GM21367 (cell line): ENCODE results near the gene MEIS1.

ENCODE experiments used
- ATAC-seq: cut with Tn5 transposase; IDR thresholded peaks from one replicate; pipeline ENCODE4 v1.9.1; 2021; ENCODE audit not compliant: unreplicated experiment

The MEIS1 gene

DNA sequence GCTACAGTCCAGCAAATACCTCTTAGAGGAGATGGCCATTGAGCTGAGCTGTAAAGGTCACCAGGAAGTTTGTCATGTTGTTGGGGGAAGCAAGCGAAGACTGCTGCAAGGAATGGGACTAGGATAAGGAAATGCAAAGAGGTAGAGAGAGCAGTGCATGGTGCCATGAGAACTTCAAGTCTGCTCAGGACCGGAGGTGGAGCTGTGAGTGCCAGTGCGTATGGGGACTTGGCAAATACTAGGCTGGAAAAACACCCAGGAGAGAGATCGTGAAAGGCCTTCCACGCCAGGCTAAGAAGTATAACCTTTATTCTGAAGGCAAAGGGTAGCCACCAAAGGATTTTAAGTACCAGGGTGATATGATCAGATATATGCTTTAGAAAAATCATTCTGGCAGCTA lies 71.3 kb downstream of the MEIS1 start:
- ATAC-seq = no peak

DNA sequence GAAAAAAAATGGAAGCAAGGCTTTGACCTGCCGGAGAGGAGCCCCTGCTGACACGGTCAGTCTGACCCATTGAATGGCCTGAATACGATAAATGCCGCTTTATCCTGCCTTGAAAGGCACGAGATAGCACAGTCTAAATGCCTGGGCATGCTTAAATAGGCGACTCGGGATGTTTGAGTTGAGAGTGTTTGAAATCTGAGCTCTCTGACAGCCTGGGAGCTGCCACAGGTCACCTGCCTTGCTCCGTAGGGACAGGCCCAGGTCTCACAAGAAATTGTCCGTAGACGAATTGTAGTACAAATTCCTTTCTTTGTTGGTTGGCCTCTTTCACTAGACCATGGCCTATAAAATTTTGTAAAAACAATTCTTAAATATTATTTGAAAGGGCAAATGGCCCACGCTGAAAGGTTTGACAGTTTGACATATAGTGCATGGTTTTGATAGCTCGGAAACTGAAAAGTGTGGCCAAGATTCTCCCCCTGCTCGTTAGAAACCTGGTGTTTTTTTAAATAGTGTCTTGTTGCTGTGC lies 72.8 kb downstream of the MEIS1 start:
- no peak for ATAC-seq

DNA sequence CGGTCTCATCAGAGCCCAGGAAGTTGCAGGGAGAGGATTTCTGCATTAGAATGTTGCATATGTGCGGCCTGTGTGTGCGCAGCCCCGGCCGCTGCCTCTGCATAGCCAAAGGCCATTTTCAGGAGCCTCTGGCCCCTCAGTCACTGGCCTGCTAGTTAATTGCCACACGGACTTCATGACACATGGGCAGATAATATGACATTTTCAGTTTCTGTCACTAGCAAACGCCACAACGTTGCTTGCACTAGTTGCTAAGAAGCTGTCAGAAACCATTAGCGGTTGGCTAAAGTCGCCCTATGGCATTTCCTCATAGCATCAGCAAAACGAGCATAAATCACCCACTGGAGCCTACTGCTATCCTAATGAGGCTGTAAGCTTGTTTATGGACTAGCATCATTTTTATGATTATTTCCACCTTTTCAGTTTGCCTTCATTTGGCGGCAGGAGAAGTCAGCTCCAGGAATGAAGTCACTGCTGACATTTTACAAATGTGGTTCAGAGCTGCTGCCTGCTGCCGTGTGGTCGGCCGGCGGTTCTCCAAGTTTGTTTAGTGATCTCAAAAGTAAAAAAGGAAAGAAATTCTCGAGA lies 73.7 kb downstream of the MEIS1 start:
- ATAC-seq = no peak

DNA sequence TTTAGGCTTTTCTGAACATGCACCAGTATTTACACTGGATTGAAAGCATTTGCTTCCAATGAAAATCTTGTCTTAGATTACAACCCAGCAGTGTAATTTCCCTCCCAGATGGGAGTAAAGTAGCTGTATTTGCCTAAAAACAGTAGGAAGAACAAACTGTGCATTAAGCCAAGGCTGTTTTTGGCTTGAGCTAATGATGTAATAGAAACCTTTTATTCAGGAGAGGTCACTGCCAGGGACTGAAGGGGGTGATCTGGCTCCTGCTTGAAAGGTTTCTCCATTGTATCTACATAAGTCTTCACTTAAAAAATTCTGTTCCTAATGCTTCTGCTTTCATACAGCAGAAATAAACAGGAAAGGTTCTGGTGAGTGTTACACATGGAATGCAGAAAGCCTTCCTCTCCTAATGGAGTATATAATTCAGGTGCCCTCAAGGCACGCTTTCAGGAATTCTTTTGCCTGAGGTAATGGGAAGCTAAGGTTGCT lies 74.4 kb downstream of the MEIS1 start:
- no peak for ATAC-seq

DNA sequence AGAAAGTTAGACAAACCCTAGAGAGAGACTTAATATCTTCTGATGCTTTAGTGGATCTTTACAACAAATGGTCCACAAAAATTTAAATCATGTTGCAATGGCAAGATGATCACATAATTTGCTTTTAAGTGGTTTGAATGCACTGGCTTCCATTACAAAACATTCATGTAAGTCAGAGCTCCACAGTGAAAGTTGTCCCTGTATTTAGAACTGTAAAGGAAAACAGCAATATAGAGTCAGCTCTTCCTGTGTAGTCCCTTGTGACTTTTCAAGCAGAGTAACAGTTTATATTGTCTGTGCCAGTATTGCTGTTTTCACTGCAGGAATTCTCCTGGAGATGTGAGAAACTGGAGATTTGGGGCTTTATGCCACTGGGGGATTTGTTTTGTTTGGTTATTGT lies 77.7 kb downstream of the MEIS1 start:
- no peak for ATAC-seq

DNA sequence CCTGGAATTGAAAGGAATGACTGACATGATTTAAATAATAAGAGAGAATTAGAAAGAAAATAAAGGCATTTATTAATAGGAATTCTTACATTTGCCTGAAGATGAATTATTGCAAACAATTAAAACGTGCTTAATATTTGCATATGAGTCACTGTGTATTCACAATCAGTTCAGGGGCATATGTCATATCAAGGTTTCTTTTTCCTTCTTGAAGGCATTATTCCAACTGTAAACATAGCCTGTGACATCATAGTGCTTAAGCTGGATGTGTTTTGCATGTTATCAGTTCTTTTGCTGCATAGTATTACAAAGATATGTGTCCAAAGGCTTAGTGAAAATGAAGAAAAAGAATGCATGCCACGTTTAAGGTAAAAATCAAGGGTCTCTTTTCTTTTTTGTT lies 80.8 kb downstream of the MEIS1 start:
- no peak for ATAC-seq

DNA sequence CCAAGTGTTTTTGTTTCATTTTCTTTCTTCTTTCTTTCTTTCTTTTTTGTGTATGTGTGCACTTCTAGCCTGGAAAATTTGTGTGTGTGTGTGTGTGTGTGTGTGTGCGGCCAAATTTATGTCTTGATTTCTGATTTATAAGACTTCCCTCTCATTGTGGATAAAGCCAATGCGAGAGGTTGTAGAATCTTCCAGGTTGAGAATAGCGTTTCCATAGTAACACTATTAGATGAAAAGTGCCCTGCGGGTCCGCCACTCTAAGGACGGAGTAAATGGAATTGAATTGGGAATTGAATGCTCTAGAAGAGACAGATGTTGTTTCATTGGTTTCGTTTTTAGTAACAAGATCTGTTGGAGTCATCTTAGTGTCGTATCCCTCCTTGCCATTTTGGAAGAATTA lies 81.6 kb downstream of the MEIS1 start:
- ATAC-seq = no peak

DNA sequence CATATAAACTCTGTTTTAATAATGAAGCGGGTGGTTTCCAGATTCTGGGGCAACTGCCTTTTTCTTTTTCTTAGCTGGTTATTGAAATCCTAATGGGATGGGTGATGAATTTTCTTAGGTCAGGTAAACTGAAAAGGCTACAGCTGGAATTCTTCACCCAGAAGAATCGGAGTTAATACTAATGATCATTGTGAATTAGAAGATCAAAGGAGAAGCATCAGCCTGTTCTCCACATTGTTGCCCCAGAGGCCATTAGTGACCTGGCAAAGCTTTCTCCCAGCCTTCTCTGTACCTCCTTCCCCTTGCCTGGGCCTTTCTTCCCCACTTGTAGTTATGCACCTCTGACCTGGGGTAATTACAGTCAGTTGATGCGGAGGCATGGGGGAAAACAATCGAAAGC lies 82.8 kb downstream of the MEIS1 start:
- ATAC-seq = no peak

DNA sequence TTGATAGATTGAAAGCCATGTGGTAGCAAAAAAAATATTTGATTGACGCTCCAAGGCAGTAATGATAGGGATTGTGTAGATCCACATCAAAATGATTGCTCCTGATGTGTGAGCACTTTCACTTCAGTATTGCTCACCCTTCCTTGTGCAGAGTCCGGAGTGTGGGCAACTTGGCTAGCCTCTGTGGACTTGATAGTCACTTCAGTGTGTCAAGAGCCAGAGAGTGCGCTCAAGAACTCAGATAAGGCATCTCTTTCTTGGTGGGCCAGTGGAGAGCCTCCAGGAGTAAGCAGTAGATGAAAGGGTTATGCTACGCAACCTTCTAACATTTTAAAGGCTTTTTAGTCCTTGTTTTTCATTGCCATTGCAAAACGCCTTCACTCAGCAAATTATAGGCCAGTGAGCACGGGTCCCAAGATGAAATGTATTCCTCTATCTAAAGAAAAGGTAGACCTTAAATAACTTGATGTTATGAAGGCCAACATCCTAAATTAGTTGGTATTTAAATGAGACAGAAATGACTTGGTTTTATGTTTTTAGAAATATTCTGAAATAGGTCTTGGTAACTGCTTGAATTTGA lies 84.4 kb downstream of the MEIS1 start:
- no peak for ATAC-seq

DNA sequence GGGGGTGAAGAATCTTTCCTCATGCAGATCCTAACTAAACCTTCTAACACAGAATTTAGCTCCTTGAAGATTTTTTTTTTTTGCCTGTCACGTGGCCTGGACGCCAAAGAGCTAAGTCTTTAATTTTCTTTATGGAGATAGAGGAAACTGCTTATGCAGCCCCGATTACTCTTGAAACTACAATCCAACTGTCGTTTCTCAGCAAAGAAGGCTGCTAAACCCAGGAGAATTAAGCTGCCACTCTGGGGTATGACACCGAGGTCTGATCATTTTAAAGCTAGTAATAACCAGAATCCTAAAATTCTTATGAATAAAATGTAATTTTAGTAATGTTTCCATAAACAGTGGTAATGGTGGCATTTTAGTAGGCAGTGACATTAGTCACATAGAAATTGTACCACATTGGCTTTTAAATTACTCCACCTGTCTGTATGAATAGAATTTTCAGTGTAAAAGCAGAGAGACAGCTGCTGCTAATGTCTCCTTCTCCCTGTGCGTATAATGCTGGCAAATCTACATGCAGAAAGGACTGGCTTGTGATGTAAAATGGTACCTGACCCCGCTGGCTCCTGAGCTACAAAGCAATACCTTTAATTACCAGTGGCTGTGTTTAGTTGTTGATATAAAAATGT lies 86.5 kb downstream of the MEIS1 start:
- no peak for ATAC-seq

DNA sequence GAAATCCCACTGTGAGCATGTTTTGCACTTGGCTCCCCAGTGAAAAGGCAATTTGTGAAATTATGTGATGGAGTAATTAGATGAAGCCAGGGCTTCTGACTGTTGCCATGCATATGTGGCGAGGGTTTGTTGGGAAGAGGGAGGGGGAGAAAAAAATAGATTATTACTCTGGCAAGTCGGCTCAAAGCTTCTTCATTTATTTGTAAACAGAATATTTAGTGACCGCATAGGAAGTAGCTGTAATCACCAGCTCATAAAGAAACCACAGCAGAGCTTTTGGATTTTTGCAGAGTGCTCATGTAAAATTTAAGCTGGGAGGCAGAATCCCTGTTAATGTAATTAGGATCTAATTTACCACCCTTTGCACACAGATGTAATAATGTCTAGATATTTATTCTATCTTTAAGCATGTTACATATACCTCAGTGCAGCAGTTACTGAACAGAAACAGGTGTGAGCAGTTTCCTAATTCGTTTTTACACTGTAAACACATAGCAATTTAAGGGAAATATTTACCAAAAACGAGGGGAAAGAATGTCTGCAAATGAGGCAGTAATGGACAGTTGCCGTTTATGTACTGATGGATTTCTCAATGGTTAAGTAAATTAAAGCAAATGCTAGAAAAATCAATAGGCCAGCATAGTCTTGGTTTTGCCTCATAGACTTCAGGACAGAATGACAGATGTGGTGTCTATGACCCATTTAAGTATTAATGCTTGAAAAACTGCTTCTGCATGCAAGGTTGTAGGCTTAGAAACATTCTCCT lies 87.9 kb downstream of the MEIS1 start:
- ATAC-seq = no peak

DNA sequence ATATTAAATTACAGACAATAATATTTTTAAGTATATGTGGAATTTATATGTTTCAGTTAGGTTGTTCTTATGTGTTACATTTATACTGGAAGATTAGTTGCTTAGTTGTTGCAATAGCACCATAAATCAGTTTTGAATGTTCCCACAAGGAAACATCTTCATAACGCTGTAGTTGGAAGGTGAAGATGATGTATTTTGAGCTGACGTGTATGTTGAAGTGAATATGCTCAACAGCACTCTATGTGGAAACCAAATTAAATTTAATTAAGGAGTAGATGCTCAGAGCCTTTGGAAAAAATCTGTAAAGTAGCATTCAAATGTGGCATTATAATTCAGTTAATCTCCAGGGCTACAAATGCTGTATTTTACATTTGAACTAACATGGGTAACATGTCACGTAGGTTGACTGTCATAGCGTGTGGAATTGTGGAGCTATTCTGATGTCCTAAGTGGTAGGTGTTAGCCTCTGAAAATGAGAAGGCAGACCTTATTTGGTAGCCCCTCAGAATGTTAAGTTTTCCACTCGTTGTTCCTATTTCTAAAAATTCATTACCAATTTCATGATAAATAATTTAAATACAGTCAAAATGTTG lies 88.5 kb downstream of the MEIS1 start:
- no peak for ATAC-seq

DNA sequence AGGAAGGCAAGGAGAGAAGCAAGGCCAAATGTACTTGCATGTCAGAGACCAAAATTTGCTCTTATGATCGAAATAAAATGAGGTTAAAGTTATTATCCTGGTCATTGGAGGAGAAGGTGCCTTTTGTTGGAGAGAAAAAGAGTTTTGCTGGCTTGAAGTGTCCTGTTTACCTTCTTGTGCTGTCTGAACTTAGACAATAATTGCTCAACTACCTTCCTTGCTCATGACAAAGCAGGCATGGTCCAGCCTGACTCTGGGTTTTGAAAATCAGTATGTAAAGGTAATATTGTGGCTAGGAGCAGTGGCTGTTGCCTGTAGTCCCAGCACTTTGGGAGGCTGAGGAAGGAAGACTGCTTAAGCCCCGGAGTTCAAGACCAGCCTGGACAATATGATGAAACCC lies 89.1 kb downstream of the MEIS1 start:
- ATAC-seq = no peak

DNA sequence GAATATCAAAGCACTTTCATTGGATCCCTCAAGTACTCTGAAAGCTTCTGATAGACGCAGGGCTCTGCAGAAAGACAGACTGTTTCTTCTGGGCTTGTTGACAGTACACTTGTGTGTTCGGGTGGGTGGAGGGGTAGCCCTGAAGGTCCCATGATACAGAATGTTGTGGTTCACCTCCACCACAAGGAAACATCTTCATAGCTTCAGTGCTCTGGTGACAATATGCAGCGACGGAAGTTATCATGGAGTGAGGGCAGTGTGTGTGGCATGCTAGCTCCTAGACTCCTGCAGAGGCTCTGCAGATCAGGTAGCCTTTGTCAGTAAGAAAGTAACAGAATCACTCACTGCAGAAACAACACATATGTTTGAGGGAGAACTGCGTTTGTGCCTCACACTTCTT lies 90.7 kb downstream of the MEIS1 start:
- no peak for ATAC-seq

DNA sequence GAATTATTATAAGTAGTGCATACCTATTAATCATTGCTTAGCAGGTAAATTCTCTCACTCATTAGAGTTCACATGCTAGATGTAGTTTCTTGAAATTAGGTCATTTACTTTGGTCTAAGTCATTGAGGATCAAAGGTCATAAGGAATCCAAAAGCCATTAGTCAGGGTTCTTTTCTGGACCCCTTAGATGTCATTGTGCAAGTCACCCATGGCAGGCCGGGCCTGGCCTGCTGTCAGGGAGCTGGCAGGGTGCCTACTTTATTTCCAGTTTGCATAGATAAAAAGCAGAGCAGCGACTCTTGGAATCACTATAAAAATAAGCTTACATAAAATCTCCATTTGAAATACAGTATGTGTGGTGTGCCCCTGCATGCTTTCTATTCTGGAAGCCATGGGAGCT lies 91.3 kb downstream of the MEIS1 start:
- ATAC-seq = no peak

DNA sequence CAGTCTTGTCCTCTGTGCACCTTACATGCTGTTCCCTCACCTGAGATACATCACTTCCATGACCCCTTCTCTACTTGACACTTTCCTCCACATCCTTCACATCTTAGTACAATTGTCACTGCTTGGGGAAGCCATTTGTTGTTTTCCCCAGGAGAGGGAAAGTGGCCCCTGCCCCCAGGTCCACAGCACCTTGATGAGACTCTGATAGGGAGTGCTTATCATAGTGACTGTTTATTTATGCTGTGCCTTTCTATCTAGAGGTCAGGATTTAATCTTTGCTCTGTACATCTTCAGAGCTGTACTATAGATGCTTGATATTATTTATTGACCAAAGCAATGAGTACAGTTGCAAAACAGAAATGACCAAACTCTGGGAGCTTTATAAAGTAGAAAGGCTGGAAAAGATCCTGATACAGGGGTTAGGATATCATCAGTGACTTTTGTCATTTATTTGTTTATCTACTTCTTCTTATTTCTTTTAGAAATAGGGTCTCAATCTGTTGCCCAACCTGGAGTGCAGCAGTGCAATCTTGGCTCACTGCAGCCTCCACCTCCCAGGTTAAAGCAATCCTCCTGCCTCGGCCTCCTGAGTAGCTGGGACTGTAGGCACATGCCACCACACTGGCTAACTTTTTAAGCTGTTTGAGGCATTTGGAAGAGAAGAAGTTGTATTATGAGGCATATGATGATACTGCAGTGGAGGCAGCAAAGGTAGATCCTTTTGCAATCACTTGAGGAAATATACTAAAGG lies 94.2 kb downstream of the MEIS1 start:
- ATAC-seq = no peak

DNA sequence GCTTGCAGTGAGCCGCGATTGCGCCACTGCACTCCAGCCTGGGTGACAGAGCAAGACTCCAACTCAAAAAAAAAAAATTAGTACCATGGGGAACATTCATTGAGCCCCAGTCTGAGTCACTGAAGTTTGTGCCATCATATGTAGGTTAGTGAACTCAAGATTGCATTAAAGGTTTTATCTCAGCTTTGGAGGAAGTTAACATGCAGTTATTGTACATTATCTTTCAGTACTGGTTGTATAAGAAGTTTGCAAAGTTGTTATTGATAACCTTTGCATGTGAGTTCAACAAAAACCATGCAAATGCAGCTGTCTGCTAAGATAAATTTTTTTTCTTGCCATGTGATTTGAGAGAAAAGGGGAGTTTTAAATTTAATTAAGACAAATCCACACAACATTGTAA lies 95.7 kb downstream of the MEIS1 start:
- ATAC-seq = no peak

DNA sequence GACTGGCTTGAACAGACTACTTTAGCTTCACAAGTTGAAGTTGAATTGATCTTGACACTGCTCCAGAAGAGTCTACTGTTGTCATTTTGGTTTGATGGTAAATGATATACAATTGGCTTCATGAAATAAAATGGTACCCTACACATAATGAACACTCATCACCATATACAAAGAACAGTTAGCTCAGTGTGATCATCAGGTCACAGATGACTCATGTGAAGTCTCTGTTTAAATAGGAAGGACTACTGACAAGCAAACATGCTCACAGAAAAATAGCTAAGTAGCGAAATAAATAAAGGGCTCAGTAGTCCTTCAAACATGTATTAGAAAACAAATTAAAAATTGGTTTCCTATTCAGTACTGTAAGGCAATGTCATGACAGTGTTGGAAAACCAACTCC lies 96.2 kb downstream of the MEIS1 start:
- ATAC-seq = no peak

DNA sequence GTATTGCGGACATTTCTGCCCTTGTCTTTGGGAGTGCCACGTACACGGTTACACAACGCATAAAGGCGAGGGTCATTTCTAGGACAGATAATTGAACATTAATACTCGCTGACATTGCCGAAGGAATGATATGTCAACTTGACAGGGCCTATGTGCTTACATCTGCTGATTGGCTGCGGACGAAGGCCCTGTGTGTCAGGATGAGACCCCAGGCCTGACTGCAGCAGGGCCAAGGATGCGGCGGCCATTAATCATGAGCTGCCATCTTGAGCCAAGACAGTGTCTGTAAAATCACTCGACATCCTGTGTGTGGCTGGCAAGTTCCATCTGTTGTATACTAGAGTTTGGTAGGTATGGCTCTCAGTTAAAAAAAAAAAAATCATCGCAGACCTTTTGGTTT lies 96.6 kb downstream of the MEIS1 start:
- no peak for ATAC-seq

DNA sequence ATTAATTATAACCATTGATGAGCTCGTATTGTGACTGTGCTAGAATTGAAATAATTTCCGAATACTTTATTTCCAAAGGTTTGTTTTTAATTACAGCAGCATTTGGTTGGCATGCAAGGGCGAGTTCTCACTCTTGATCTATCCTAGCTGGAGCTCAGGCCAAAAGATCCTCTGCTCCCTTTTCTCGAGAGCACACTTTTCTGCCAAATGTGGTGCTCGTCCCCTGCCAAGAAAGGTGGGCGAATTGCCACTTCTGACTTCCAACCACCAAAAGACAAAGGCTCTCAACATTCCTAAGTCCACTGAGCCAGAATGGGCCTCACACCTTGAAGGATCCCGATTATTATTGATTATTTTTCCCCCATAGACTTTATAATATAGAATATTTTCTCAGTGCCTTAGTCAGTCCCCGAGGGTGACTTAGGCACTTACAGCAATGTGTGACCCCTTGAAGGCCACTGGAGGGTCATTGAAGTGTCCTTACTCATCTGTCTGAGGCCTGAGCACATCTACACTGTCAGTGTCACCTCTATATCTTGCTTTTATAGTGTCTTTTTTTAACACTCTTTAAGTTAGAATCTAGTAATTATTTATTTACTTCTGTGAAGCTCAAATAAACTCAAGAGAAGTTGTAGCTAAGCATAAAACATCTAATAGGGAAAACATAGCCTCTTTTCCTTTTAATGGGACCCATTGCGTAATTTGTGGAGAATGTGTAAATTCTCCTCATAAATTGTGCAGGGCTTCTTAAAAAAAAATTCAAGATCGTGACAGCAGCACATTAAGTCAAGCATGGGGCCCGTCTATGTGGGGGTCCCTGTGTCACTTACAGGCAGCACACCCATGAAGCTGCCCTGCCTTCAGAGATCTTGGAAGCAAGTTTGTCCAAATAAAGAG lies 98.3 kb downstream of the MEIS1 start:
- ATAC-seq = no peak
